Fibroblast of skin of right quadriceps (primary cell): ENCODE data around the gene BANF2.
"Not testable (repeated sequence)": the region's sequence is repeated elsewhere in the genome, so short reads cannot be mapped to it uniquely, and the experiment has no call there.

Experiments
- DNase-seq: peaks from one replicate; pipeline ENCODE4 v3.0.0-alpha.2; 2013

BANF2 gene

DNA sequence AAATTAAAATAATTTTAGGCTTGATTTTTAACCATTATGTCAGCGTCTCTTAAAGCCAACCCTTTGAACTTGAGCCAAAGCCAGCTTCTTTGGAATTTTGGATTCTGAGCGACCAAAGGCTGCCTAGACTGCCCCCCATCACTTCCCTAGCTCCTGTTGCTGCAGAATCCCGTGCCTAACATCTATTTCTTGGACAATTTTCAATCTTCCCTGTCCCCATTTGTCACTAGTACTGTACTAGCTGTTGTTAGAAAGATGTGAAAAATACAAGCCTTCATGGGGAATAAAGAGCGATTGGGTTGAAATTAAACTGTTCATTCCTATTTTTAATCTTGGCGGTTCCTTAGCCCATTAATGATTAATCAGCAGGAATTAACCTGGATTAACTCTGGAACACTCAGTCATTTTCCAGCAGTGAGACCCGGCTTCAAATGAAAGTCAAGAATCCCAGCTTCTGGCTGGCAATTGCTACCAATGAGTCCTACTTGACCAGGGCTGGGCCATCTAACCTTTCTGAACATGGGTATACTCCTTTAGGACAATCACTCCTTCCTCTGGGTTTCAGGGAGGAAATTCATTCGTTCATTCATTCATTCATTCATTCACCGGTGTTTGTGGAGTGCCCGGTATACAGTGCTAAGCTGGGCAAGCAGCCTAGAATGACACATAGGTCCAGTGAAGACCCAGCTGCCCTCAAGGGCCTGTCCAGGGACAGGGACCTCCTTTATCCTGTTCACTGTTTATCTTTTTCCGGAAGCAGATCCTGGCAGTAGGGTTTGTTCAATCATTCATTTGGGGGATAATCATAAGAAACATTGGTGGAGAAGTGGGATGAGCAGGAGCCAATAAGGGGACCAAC lies 16.3 kb upstream of the BANF2 start:
- DNase-seq: no peak

DNA sequence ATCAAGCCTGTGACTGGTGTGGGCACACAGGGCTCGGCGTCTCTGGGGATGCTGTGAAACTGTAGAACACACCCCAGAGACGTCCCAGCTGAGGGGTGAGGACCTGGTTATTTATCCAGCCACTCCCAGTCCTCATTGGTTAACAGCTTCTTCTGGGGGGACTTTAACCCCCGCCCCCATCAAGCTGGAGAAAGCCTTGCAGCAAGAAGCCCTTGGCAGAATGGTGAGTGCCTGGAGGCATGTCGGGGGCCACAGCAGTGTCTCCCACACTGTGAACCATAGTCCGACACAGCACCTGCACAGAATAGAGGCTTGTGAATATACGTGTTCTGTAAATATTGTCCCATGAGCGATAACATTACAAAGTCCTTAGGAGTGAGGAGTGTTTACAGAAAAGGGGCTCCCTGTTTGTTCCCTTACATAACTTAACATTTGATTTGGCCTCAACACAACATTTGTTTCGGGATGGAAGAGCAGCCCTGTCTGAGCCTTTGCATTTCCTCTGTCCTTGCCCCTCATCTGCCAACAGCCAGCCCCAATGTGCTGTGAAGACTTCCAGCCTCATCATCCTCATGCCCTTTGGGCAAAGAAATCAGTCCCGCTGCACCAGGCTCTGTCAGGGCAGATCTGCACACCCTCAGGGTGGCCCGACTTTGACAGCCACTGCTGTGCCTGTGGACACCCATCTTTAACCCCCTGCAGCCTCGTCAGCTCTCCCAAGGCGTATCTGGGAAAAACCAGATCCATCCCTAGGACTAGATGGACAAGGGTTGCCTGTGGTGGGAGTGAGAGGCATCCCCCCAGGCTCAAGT lies 15.5 kb upstream of the BANF2 start:
- DNase-seq: no peak

DNA sequence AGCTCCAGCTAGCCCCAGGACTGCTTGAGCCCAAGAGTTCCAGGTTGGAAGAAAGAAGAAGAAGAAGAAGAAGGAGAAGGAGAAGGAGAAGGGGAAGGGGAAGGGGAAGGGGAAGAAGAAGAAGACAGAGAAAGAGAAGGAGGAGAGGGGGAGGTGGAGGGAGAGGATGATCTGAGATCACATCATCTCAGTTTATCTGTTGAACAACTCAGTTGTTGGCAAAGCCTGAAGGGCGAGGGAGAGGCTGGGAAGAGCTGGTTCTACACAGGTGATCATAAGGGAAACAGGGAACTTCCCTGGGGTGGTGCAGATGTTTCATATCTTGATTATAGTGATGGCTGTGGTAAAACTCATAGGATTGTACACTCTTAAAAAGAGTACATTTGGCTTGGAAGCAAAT lies 14.6 kb upstream of the BANF2 start:
- no peak for DNase-seq

DNA sequence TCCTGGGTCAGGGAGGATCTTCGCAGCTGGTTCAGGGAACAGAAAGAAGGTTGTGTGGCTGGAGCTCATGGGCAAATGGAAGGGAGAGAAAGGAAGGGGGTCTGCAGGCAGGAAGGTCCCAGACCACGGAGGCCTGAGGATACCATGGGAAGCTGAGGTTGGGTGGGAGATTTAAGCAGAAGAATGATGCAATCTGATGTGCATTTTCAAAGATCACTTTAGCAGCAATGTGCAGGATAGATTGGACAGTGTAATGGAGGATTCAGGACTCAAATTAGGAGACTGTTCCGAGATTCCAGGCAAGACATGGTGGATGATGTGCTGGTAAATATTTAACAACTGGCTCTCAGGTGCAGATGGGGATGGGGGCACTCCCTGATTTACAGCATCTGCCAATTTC lies 12.0 kb upstream of the BANF2 start:
- DNase-seq: no peak

DNA sequence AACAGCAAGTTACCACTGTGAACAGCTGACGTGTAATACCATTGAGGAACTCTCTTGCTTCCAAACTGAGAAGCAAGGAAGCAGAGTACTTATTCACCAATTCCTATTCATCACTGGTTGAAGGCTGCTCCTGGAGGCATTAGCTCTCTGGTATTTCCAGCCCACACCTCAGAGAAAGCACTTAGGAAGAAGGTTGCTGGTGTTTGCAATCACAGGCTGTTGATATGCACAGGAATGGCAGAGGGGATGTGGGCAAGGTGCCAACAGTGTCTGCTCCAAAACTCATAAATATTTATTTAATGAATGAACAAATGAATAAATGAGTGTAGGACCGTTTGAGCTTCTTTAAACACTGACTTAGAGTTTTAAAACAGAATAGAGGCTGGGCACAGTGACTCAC lies 10.8 kb upstream of the BANF2 start:
- DNase-seq: no peak

DNA sequence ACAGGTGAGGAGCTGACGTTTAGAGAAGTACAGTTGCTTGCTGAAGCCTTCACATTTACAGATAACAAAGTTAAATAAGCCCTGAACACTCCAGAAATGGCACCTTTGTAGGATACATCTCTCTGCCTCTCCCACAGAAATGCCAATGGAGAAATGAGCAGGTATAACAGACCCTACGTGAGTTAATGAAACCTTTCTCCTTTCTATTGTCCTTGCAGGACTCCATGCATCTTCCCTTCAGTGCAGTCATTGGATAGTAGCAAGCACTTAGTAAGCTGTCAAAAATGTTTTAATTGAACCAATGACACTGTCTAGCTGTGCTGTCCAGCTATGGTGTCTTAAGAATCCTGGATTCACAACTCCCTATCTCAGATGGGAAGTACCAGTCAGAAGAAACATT lies 9.6 kb upstream of the BANF2 start:
- DNase-seq: no peak

DNA sequence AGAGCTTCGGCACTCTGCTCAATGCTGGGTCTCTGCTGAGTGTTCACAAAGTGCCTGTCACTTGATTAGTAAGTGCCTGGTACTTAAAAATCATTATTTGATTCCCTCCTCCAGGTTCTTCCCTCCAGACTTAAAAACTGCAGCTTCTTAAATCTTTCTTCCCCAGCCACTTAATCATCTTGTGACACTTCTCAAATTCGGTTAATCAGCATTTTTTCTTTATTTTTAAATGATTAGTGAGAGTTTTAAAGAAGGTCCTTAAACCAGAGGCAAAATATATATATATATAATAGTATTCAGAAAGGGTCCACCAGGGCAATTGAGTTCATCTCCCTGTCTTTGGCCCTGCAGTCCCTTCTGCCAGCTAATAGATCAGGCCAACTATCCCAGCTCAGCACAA lies 8.0 kb upstream of the BANF2 start:
- no peak for DNase-seq

DNA sequence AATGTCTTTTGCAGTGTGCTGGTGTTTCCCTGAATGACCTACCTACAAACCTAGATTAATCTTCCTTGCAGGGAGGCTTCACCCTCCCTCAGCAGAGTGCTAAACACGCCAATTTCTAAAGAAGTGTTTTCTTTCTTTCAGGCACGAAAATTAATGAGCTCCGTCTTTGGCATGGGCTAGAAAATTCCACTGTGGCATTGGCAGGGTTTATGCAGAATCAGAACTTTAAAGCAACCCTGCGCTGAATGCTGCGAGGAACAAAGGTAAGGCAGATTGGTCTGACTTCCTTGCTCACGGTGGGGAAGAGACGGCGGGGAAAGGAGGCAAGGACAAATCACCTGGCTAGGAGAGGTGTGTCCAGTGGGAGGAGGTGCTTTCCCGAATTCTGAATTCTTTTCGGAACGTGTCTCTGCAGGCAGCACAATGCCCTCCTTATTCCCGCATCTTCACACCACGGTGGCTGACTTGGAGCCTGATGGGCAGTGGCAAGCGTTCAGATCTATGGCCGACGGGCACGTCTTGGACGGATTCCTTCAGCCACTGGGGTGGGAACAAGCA lies 6.2 kb upstream of the BANF2 start:
- DNase-seq: no peak

DNA sequence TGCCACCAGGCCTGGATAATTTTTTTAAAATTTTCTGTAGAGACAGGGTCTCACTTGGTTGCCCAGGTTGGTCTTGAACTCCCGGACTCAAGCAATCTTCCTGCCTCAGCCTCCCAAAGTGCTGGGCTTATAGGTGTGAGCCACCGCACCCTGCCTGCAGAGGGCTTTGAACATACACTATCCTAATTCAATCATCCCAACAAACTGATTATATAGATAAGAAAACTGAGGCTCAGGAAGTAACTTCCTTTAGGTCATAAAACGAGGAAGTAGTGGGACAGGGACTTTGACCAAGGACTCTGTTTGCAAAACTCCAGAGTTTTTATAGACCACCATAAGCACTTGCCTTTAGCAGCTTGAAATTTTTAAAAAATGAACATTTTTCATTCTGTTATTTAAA lies 5.0 kb upstream of the BANF2 start:
- DNase-seq: no peak

DNA sequence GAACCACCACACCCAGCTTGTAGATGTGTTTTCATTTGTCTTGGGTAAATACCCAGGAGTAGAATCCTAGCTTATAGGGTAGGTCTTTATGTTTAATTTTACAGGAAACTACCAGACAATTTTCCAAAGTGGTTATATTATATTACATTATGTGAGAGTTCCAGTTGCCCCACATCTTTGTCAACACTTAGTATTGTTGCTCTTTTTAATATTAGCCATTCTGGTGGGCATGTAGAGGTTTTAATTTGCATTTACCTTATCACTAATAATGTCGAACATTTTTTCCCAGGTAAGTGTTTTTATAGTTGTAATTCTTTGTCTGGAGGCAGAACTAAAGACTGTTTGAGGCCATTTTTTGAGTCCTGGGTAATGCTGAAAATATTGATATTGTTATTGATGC lies 3.5 kb upstream of the BANF2 start:
- DNase-seq: no peak

DNA sequence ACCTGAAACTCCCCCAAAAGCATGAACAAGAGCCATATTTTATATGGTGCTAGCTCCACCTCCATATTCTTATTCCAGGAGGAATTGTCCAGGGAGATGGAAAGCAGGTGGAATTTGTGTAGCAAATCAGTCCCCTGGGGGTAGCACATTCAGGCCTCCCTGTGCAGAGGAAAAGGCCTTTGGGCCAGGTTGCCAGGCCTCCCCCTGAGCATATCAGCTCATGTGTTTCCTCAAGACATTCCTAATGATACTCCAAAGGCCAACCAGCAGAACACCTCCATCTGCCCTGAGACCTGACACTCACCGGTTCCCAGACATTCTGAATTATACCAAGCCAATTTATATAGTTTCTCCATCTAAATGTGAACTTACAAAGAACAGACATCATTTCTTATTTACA lies 2.6 kb upstream of the BANF2 start:
- no peak for DNase-seq

DNA sequence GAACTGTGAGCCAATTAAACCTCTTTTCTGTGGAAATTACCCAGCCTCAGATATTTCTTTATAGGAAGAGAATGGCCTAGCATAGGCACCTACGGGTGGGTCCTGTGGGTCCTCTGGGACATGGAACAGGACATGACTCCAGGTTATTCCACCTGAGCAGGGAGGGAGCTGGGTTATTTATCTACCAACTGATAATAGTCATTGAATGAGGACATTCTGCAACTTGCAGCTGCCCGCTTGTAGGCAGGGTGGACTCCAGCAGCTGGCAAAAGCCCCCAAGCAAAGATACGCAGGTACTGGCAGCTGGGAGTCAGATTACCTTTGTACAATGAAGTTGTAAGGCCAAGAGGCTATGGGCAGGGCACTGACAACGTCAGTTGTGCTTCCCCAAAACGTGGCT lies 1.4 kb upstream of the BANF2 start:
- DNase-seq: no peak

DNA sequence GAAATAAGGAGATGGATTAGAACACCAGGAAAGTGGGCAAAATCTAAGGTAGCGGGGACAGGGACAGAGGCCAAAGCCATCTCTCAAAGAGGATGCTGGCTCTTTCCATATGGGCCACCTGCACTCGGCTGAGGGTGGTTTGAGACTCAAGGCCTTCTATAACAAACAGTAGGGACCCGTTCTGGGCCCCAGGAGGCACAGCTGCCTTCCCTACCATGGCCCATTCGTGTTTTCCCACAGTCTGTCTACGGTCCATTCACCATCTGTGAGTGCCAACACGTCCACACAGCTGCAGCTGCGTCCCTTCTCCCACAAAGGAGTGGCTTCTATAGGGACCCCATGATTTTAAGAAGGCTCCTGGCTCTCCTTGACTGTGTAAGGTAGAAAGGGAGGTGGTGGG lies 871 bp downstream of the BANF2 start:
- no peak for DNase-seq

DNA sequence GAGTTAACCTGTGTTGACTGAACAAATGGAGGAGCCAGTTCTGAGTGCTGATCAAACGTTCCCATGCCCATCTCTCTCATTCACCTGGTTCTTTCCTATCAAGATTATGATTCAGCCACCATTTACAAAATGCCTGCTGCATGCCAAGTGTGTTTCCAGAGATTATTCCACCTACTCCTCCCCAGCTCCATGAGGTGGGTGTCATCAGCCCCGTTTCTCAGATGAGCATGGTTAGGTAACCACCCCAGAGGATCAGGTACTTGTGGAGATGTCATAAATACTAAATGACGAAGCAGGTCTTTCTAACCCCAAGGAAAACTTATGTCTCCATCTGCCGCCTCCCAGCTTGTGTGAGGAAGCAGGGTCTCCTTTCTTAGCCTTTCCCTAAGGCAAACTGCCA lies 2.1 kb downstream of the BANF2 start:
- no peak for DNase-seq

DNA sequence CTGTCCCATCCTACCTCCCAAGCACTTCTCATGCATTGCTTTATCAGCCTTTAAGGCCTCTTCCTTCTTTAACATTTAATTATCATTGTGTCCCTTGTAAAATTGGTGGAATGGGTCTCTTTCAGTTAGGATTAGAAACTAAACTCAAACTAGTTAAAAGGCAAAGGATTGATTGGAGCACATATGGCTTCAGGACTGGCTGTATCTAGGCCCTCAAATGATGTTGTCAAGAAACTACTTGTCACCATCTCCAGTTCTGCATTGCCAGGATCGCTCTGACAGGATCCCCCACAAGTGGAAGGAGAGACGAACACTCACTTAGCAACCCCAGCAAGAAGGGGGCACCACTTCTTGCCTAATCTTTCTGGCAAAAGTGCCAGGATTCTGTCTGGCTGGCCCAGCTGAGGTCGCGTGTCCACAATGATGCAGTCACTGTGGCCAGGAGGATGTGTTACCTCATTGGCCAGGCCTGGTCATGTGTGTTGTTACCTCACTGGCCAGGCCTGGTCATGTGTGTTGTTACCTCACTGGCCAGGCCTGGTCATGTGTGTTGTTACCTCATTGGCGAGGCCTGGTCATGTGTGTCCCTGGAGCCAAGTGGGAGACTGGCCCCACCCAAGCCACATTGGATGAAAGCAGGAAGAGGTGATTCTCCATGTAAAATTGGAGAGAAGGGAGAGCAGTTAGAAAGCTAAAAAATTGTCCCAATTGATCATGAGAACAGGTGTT lies 5.0 kb downstream of the BANF2 start:
- DNase-seq: no peak

DNA sequence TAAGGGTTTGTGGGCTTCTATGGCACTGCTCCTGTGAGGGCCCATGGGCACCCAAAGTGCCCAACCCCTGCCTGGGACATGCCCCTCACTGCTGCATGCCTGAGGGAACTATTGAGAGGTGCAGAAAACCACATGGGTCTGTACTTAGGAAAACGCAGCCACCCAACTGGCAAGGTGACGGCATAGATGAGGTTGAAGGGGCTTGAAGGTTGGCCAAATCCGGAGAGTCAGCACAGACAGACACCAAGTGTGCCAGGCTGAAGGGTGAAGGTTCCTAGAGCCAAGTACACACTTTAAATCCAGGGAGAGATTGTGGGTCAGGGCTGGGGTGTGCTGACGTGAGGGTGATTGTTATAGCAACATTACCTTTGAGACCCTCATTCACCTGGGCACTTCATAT lies 6.2 kb downstream of the BANF2 start:
- DNase-seq: no peak

DNA sequence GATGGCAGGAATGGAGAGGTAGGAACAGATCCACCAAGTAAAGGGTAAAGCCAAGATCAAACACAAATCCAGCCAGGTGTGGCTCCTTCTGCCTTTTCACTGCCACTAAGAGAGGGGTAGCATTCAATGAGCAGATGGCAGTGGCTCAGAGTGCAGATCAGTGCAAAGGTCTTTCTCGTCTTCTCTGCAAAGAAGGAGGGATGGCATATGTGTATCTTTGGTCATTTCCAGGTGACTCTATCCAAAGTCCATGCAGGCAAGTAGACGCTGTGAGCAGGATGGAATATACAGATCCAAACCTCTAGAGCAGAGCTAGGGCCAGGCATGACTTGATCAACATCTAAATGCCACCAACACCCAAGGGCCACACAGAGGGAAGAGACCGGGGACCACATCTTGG lies 6.9 kb downstream of the BANF2 start:
- no peak for DNase-seq

DNA sequence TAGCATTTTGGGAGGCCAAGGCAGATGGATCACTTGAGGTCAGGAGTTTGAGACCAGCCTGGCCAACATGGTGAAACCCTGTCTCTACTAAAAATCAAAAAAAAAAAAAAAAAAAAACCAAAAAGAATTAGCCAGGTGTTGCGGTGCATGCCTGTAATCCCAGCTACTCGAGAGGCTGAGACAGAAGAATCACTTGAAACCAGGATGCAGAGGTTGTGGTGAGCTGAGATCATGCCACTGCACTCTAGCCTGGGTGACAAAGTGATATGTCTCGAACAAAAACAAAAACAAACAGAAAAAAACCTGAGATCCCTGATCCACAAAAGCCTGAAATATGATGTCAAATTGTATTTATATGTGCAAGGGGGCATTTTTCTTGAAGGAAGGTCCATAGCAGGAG lies 8.2 kb downstream of the BANF2 start:
- DNase-seq: not testable (repeated sequence)

DNA sequence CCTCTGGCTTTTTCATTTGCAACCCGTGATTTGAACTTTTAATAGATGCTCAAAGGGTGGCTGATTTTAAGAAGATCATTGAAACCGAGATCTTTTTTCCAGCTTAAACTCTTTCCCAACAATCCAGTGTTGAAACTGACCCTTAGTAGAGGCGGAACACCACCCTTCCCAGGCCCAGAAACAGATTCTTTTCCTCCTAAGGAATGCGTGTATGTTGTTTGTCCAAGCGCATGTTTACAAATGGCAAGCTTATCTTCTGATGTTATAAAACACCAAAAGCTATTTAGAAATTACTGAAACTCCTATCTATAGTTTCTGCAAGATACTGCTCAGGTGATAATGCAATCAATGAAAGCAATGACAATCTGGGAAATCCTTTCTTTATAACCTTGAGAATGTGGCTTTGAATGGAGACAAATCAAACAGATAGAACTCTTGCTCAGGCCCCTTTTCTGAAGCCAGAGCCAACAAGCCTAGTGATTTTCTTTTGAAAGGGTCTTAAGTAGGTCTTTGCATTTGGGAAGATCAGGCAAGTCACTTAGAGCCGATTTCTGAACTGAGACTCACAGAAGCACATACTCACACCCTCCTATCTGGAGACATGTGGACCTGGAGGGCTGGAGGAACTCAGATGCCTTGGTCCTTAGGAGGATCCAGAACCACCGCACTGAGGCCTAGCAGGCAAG lies 9.1 kb downstream of the BANF2 start:
- DNase-seq: no peak

DNA sequence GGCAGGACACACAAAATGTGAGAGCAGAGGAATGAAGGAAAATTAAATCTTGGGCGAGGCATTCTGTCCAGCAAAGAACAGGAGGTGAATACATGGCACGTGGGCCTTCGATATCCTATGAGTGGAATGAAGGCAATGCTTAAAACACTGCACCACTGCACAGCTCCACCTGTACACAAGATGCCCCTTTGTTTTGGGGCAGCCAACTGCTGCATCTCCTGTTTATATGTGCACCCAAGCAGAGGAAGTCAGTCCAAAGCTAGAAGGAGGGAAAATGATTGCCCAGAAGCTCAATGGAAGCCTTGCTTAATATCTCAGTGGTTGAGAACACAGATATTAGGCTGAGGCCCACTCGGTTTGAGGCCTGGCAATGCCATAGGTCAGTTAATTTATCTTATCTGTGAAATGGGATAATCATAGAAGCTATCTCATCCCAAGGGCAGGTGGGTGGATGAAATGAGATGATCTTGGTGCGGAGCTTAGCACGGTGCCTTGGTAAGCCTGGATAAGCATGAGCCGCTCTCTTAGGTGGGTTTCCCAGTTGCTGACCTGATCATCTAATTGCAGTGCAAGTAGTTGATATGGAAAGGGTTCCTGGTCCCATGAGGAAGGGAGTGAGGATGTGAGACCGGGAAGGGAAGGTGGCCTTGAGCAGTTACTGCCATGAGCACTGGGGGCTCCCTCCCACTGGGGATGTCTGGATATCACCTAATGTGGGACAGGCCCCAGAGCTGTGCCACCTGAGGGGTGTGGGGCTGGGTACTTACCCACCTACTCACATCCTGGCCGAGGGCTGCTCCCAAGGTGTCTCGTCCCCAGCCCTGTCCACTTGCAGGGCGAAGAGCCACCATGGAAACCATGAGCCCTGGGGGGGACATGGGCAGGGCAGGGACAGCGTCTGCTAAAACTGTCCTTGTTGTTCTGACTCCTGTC lies 9.9 kb downstream of the BANF2 start:
- no peak for DNase-seq
